K562 (cell line): ENCODE data around the gene NXF1. TPM values are rescaled to one million over a fixed set of nuclear protein-coding genes. Genes with fewer than 3 reads are reported as not detected.

Source experiments
- AFF4 ChIP-seq: sonication (generic); formaldehyde crosslinking; IDR thresholded peaks from 2 replicates; pipeline ENCODE4 v1.8.0; 2023; ENCODE audit warnings: mild to moderate bottlenecking, missing genetic modification reagents
- ETS2 ChIP-seq: IDR thresholded peaks from 2 replicates; pipeline ENCODE4 v1.6.1; 2016; ENCODE audit warnings: borderline replicate concordance, missing genetic modification characterization, mild to moderate bottlenecking, moderate library complexity, missing compliant biosample characterization; ENCODE audit not compliant: poor library complexity, severe bottlenecking
- HOXB6 ChIP-seq: fragments of 250-450 bp; sonication (Bioruptor Pico); IDR thresholded peaks from 2 replicates; pipeline ENCODE4 v1.5.1; 2022; ENCODE audit warnings: mild to moderate bottlenecking, borderline replicate concordance
- MEF2D ChIP-seq: conservative IDR thresholded peaks from 2 replicates; pipeline ENCODE4 v1.6.1; 2016; ENCODE audit warnings: low read depth, missing genetic modification characterization, missing compliant biosample characterization
- NR2C2 ChIP-seq, 2 experiments: fragments of 200-800 bp in 1 of 2; sonication (Bioruptor generic) in 1 of 2; sonication (generic) in 1 of 2; formaldehyde crosslinking in 1 of 2; IDR thresholded peaks; 2 replicates each; pipeline versions ENCODE4 v1.6.1 to v1.8.0; 2016 to 2022; ENCODE audit warnings: mild to moderate bottlenecking in 1 of 2, missing compliant biosample characterization in 1 of 2, missing genetic modification characterization in 1 of 2, missing genetic modification reagents in 1 of 2
- PRMT5 ChIP-seq: sonication (generic); formaldehyde crosslinking; IDR thresholded peaks from 2 replicates; pipeline ENCODE4 v1.5.0; 2020; ENCODE audit warnings: missing genetic modification reagents
- ZBED1 ChIP-seq: IDR thresholded peaks from 2 replicates; pipeline ENCODE4 v1.6.1; 2014
- ZNF184 ChIP-seq: sonication (generic); formaldehyde crosslinking; IDR thresholded peaks from 2 replicates; pipeline ENCODE4 v1.5.0; 2020; ENCODE audit warnings: missing genetic modification reagents
- ZNF561 ChIP-seq: fragments of 450-650 bp; formaldehyde crosslinking; conservative IDR thresholded peaks from 2 replicates; pipeline ENCODE4 v1.4.0; 2020; ENCODE audit warnings: mild to moderate bottlenecking, moderate library complexity
- polyA plus RNA-seq, 8 experiments: library from polyadenylated mRNA; depleted of rRNA in 4 of 8; stranded (reverse) in 5 of 8; unstranded in 3 of 8; fragments of >200 nt; fragmentation: Nextera tagmentation in 2 of 8; fragmentation: Illumina TruSeq in 1 of 8; extraction: Ambion mirVana in 2 of 8; extraction: Trizol in 1 of 8; gene quantifications; 2 replicates each; pipeline versions ENCODE4 v1.2.1 to v1.2.3, GENCODE V29; 2011 to 2014; ENCODE audit warnings: inconsistent platforms in 1 of 8, missing spikeins in 1 of 8
- total RNA-seq, 7 experiments: library from RNA; depleted of rRNA in 6 of 7; stranded (reverse); fragments of >200 nt in 6 of 7; fragmentation: Illumina TruSeq in 2 of 7; extraction: Trizol in 2 of 7; gene quantifications; 2 replicates each; pipeline versions ENCODE4 v1.2.1 to v1.2.3, GENCODE V29; 2011 to 2021; ENCODE audit warnings: low replicate concordance in 1 of 7
- TF ChIP-seq, protein P1 (sequence below): sonication (generic); formaldehyde crosslinking; IDR thresholded peaks from 2 replicates; pipeline ENCODE4 v1.8.0; 2022; ENCODE audit warnings: mild to moderate bottlenecking, low read depth, missing genetic modification reagents
- TF ChIP-seq, protein P2 (sequence below): sonication (generic); formaldehyde crosslinking; IDR thresholded peaks from 2 replicates; pipeline ENCODE4 v1.8.0; 2022; ENCODE audit warnings: mild to moderate bottlenecking, missing genetic modification reagents
- TF ChIP-seq, protein P3 (sequence below): sonication (generic); formaldehyde crosslinking; IDR thresholded peaks from 2 replicates; pipeline ENCODE4 v1.8.1; 2023; ENCODE audit warnings: mild to moderate bottlenecking, missing genetic modification reagents
- TF ChIP-seq, protein P4 (sequence below), 2 experiments: fragments of 150-350 bp in 1 of 2; IDR thresholded peaks; 2 replicates each; pipeline ENCODE4 v1.6.1; 2012 to 2016; ENCODE audit warnings: low read depth in 2 of 2, low read length in 2 of 2, mild to moderate bottlenecking in 1 of 2, moderate library complexity in 1 of 2

Gene NXF1
- total and polyA plus RNA-seq, 9 of the 15 experiments (the other 6 are each of a cell fraction or from before 2014, with no cell fraction given): 18.1 to 98.3 (median 35.8) TPM

DNA sequence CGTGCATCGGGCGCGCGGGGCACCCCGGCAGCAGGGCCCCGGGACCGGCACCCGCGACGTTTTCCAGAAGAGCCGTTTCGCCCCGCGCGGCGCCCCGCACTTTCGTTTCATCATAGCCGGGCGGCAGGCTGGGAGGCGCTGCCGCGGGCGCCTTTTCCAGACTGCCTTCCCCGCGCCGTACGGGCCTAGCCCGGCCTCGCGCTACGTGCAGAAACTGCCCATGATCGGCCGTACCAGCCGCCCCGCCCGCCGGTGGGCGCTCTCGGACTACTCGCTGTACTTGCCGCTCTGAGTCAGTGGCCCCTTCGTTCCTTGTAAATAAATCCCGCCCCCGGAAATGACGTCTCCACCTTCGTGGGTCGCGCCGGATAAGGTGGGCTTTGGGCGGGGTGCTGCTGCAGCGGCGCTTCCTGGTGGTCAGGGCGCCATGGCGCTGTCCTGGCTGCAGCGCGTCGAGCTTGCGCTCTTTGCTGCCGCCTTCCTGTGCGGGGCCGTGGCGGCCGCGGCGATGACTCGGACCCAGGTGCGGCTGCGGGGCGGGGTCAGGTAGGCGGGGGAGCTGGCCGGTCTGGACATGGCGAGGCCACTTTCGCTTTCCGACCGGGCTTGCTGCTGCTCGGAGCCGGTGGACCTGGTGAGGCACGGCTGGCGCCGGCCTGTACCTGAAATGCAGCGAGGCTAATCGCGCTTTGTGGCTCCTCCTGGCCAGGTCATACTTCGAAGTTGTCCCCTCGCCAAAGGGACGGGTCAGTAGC is 18.1 kb downstream of the NXF1 start, which contains the start of gene TMEM179B (continued):
- TF ChIP-seq, protein P1, sequence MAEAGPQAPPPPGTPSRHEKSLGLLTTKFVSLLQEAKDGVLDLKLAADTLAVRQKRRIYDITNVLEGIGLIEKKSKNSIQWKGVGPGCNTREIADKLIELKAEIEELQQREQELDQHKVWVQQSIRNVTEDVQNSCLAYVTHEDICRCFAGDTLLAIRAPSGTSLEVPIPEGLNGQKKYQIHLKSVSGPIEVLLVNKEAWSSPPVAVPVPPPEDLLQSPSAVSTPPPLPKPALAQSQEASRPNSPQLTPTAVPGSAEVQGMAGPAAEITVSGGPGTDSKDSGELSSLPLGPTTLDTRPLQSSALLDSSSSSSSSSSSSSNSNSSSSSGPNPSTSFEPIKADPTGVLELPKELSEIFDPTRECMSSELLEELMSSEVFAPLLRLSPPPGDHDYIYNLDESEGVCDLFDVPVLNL (CRISPR knock-in tag): peak; percentile 74
- TF ChIP-seq, protein P2, sequence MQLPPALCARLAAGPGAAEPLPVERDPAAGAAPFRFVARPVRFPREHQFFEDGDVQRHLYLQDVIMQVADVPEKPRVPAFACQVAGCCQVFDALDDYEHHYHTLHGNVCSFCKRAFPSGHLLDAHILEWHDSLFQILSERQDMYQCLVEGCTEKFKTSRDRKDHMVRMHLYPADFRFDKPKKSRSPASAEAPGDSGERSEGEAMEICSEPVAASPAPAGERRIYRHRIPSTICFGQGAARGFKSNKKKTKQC (CRISPR knock-in tag): no peak; the same call in none of the 2 replicates
- TF ChIP-seq NR2C2 (CRISPR knock-in tag; IDR thresholded peaks at IDR 0.05): peak; percentile 88
- TF ChIP-seq NR2C2 (tag; IDR thresholded peaks at IDR 0.05): peak; percentile 84
- no peak for TF ChIP-seq HOXB6 (CRISPR knock-in tag)
- no peak; the same call in 1 of the 2 replicates for TF ChIP-seq ZBED1
- TF ChIP-seq PRMT5 (CRISPR knock-in tag): no peak
- TF ChIP-seq, protein P3, sequence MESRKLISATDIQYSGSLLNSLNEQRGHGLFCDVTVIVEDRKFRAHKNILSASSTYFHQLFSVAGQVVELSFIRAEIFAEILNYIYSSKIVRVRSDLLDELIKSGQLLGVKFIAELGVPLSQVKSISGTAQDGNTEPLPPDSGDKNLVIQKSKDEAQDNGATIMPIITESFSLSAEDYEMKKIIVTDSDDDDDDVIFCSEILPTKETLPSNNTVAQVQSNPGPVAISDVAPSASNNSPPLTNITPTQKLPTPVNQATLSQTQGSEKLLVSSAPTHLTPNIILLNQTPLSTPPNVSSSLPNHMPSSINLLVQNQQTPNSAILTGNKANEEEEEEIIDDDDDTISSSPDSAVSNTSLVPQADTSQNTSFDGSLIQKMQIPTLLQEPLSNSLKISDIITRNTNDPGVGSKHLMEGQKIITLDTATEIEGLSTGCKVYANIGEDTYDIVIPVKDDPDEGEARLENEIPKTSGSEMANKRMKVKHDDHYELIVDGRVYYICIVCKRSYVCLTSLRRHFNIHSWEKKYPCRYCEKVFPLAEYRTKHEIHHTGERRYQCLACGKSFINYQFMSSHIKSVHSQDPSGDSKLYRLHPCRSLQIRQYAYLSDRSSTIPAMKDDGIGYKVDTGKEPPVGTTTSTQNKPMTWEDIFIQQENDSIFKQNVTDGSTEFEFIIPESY (CRISPR knock-in tag): peak; percentile 86
- TF ChIP-seq AFF4 (CRISPR knock-in tag): peak; percentile 96
- no peak for TF ChIP-seq MEF2D (tag)
- no peak for TF ChIP-seq ZNF561 (CRISPR knock-in tag)
- TF ChIP-seq, protein P4, sequence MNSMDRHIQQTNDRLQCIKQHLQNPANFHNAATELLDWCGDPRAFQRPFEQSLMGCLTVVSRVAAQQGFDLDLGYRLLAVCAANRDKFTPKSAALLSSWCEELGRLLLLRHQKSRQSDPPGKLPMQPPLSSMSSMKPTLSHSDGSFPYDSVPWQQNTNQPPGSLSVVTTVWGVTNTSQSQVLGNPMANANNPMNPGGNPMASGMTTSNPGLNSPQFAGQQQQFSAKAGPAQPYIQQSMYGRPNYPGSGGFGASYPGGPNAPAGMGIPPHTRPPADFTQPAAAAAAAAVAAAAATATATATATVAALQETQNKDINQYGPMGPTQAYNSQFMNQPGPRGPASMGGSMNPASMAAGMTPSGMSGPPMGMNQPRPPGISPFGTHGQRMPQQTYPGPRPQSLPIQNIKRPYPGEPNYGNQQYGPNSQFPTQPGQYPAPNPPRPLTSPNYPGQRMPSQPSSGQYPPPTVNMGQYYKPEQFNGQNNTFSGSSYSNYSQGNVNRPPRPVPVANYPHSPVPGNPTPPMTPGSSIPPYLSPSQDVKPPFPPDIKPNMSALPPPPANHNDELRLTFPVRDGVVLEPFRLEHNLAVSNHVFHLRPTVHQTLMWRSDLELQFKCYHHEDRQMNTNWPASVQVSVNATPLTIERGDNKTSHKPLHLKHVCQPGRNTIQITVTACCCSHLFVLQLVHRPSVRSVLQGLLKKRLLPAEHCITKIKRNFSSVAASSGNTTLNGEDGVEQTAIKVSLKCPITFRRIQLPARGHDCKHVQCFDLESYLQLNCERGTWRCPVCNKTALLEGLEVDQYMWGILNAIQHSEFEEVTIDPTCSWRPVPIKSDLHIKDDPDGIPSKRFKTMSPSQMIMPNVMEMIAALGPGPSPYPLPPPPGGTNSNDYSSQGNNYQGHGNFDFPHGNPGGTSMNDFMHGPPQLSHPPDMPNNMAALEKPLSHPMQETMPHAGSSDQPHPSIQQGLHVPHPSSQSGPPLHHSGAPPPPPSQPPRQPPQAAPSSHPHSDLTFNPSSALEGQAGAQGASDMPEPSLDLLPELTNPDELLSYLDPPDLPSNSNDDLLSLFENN (IDR thresholded peaks at IDR 0.05; ENCODE audit: low read depth in 2 of 2, low read length in 2 of 2): peak in 1 of 2 experiments; percentile 21; a peak in 1 of 4 replicates
- TF ChIP-seq ETS2 (tag): no peak
- no peak for TF ChIP-seq ZNF184 (CRISPR knock-in tag)
